GM13976 (cell line): ENCODE results near the gene CAP2.
"Not testable (repeated sequence)": the region's sequence is repeated elsewhere in the genome, so short reads cannot be mapped to it uniquely, and the experiment has no call there.

Experiments used
- DNase-seq: peaks from one replicate; pipeline ENCODE4 v3.0.0; 2012; ENCODE audit warnings: low spot score
- in situ Hi-C: fragments of 300-500 bp; cut with MboI; formaldehyde crosslinking; loops from one replicate; pipeline ENCODE4 v1.12.0; 2022; ENCODE audit warnings: low sequenced_read_pairs, mixed read lengths, inconsistent platforms; ENCODE audit not compliant: unreplicated experiment
- TF ChIP-seq, protein P1 (sequence below): IDR thresholded peaks from 2 replicates; pipeline ENCODE4 v1.5.1; 2012; ENCODE audit warnings: borderline replicate concordance, mild to moderate bottlenecking; ENCODE audit not compliant: insufficient read depth; ENCODE audit errors: extremely low read depth, missing control alignments, control extremely low read depth

Gene CAP2

GRCh38 chr6:17562636-17563035 is 169.2 kb downstream of the CAP2 start:
- DNase-seq = no peak

DNA sequence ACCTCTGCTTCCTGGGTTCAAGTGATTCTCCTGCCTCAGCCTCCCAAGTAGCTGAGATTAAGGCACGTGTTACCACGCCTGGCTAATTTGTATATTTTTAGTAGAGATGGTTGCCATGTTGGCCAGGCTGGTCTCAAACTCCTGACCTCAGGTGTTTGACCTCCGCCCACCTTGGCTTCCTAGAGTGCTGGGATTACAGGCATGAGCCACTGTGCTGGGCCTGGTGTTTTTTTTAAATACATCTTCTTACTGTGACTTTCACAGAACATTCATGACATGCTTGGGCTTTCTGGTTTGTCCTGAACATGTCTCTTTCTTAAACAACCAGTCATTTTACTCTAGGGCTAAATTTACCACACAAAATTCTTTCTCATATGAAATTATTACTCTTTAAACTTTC is 172.0 kb downstream of the CAP2 start:
- no peak for DNase-seq
- in situ Hi-C loops = no loop called here
- TF ChIP-seq, protein P1, sequence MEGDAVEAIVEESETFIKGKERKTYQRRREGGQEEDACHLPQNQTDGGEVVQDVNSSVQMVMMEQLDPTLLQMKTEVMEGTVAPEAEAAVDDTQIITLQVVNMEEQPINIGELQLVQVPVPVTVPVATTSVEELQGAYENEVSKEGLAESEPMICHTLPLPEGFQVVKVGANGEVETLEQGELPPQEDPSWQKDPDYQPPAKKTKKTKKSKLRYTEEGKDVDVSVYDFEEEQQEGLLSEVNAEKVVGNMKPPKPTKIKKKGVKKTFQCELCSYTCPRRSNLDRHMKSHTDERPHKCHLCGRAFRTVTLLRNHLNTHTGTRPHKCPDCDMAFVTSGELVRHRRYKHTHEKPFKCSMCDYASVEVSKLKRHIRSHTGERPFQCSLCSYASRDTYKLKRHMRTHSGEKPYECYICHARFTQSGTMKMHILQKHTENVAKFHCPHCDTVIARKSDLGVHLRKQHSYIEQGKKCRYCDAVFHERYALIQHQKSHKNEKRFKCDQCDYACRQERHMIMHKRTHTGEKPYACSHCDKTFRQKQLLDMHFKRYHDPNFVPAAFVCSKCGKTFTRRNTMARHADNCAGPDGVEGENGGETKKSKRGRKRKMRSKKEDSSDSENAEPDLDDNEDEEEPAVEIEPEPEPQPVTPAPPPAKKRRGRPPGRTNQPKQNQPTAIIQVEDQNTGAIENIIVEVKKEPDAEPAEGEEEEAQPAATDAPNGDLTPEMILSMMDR = no peak

More at GRCh38 chr6:17562636-17563035, 169.2 kb downstream of the CAP2 start:
- in situ Hi-C loops = no loop called here
- TF ChIP-seq, protein P1 = no peak

DNA sequence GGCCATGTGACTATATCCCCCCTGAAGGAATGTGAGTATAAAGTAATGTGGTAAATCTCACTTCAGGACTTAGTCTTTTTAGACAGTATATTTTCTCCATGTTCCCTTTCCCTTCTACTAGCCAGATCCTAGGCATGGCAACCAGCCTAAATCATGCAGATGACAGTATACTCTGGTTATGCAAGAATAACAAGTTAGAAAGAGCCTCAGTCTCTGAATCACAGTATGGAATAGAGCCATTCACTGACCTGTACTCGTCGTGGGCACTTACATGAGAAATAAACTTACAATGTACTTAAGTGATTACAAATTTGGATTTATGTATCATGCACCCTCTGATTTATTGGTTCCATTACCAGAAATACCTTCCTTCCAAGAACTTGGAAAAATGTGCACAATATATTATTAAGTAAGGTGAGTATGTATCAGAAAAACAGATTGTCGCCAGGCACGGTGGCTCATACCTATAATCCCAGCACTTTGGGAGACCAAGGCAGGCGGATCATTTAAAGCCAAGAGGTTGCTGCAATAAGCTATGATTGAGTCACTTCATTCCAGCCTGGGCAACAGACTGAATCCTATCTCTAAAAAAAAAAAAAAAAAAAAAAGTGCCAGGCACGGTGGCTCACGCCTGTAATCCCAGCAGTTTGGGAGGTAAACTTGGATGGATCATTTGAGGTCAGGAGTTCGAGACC is 181.6 kb downstream of the CAP2 start:
- in situ Hi-C loops = no loop called here

GRCh38 chr6:17577059-17577458 is 183.7 kb downstream of the CAP2 start:
- in situ Hi-C loops = no loop called here
- no peak for DNase-seq
- TF ChIP-seq, protein P1 = no peak

More for the DNA sequence above, 181.6 kb downstream of the CAP2 start:
- TF ChIP-seq, protein P1 = no peak
- DNase-seq = no peak

DNA sequence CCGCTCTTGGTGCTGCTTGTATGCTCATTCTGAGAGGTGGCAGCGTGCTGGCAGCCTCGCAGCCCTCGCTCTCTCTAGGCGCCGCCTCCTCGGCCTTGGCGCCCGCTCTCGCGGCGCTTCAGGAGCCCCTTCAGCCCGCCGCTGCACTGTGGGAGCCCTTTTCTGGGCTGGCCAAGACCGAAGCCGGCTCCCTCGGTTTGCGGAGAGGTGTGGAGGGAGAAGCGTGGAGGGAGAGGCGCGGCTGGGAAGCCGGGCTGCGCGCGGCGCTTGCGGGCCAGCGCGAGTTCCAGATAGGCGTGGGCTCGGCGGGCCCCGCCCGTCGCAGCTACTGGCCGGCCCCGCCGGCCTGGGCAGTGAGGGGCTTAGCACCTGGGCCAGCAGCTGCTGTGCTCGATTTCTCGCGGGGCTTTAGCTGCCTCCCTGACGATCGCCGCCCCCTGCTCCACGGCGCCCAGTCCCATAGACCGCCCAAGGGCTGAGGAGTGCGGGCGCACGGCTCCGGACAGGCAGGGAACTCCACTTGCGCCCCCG is 187.2 kb downstream of the CAP2 start:
- TF ChIP-seq, protein P1 = no peak

DNA sequence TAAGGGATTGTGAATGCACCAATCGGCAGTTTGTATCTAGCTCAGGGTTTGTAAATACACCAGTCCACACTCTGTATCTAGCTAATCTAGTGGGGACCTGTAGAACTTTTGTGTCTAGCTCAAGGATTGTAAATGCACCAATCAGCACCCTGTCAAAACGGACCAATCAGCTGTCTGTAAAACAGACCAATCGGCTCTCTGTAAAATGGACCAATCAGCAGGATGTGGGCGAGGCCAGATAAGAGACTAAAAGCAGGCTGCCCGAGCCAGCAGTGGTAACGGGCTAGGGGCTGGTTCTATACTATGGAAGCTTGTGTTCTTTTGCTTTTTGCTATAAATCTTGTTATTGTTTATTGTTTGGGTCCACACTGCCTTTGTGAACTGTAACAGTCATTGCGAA is 187.9 kb downstream of the CAP2 start:
- DNase-seq = not testable (repeated sequence)
- in situ Hi-C loops = loop anchor here (5.0 to 10.0 kb wide), 2 partner anchors 226 to 426 kb away; no protein-coding TSS in a partner anchor

More for the DNA sequence above, 187.2 kb downstream of the CAP2 start:
- peak; percentile 47 for DNase-seq
- in situ Hi-C loops = loop anchor here (5.0 to 10.0 kb wide), 2 partner anchors 227 to 426 kb away; no protein-coding TSS in a partner anchor

- no peak for DNase-seq
- in situ Hi-C loops = loop anchor here (5.0 to 10.0 kb wide), 2 partner anchors 223 to 429 kb away; no protein-coding TSS in a partner anchor
- TF ChIP-seq, protein P1 = no peak
These were observed 190.4 kb downstream of the CAP2 start for GRCh38 chr6:17583811-17584210.
